Activated naive CD8-positive, alpha-beta T cell treated with anti-CD3 and anti-CD28 coated beads, Interleukin-2, amount 50 U/mL, for 16 hours (primary cell): ENCODE measurements around the gene COL4A4.

Experiments
- DNase-seq: peaks from one replicate; pipeline ENCODE4 v3.0.0-alpha.2; 2020; ENCODE audit warnings: low read depth, low spot score

The COL4A4 gene

GRCh38 chr2:227161947-227162346, 2.1 kb downstream of the COL4A4 start:
- DNase-seq = no peak

- DNase-seq = no peak
Observed at GRCh38 chr2:227160164-227160563, 3.8 kb downstream of the COL4A4 start.

GRCh38 chr2:227154986-227155774, 8.8 kb downstream of the COL4A4 start:
- no peak for DNase-seq

GRCh38 chr2:227153758-227154486, 10.1 kb downstream of the COL4A4 start:
- DNase-seq = no peak

- no peak for DNase-seq
Observed at GRCh38 chr2:227153307-227153706, 10.7 kb downstream of the COL4A4 start.

GRCh38 chr2:227152093-227152766, 11.8 kb downstream of the COL4A4 start:
- DNase-seq = no peak

- no peak for DNase-seq
Observed at GRCh38 chr2:227150222-227150936, 13.6 kb downstream of the COL4A4 start.

- no peak for DNase-seq
Observed at GRCh38 chr2:227148106-227148505, 15.9 kb downstream of the COL4A4 start.

- no peak for DNase-seq
Observed at GRCh38 chr2:227147023-227147422, 17.0 kb downstream of the COL4A4 start.

- no peak for DNase-seq
Observed at GRCh38 chr2:227146456-227146855, 17.5 kb downstream of the COL4A4 start.

GRCh38 chr2:227143895-227144294, 20.1 kb downstream of the COL4A4 start:
- DNase-seq = no peak

- no peak for DNase-seq
Observed at GRCh38 chr2:227141301-227141700, 22.7 kb downstream of the COL4A4 start.

- DNase-seq = no peak
Observed at GRCh38 chr2:227134591-227134990, 29.4 kb downstream of the COL4A4 start.

- DNase-seq = no peak
Observed at GRCh38 chr2:227132986-227133385, 31.0 kb downstream of the COL4A4 start.

GRCh38 chr2:227130636-227131035, 33.4 kb downstream of the COL4A4 start:
- DNase-seq = no peak

GRCh38 chr2:227127201-227127600, 36.8 kb downstream of the COL4A4 start:
- no peak for DNase-seq

- no peak for DNase-seq
Observed at GRCh38 chr2:227125506-227125905, 38.5 kb downstream of the COL4A4 start.

- no peak for DNase-seq
Observed at GRCh38 chr2:227124811-227125210, 39.2 kb downstream of the COL4A4 start.

- DNase-seq = no peak
Observed at GRCh38 chr2:227123697-227124096, 40.3 kb downstream of the COL4A4 start.

GRCh38 chr2:227118353-227118752, 45.7 kb downstream of the COL4A4 start:
- DNase-seq = no peak

GRCh38 chr2:227117852-227118251, 46.2 kb downstream of the COL4A4 start:
- no peak for DNase-seq

- no peak for DNase-seq
Observed at GRCh38 chr2:227117027-227117426, 47.0 kb downstream of the COL4A4 start.
